Epithelial cell of alveolus of lung (primary cell): Measurements from ENCODE around the gene ARMH4. TPM values are rescaled to one million over a fixed set of nuclear protein-coding genes. Genes with fewer than 3 reads are reported as not detected.

Experiments
- total RNA-seq: library from RNA; depleted of rRNA; stranded (reverse); fragments of >200 nt; gene quantifications from 2 replicates; pipeline ENCODE4 v1.2.1, GENCODE V29; 2015

The ARMH4 gene
- total RNA-seq, result 0.91 and 1.6 TPM in 2 replicates

GRCh38 chr14:58152014-58152857, at the start of gene ARMH4:
Gene ARMH4 (minus strand): TSS chr14:58152213. CDS start chr14:58139358, 12,855 bp downstream.

GRCh38 chr14:58199726-58200479, 47.9 kb upstream of the ARMH4 start, which contains the start of gene ACTR10:
Gene ACTR10 (plus strand): TSS chr14:58200149. CDS start chr14:58200218, 69 bp downstream.

Other genes starting within 250 kb of the ARMH4 start
- gene ACTR10, start 47.9 kb upstream of the ARMH4 start, total RNA-seq, result 55.6 and 57.3 TPM in 2 replicates
- 110 and 142 TPM in 2 replicates for gene PSMA3, start 92.6 kb upstream of the ARMH4 start, total RNA-seq
- gene ARID4A, start 146.3 kb upstream of the ARMH4 start, total RNA-seq, result 3.0 and 7.0 TPM in 2 replicates
- gene TOMM20L, start 243.7 kb upstream of the ARMH4 start, total RNA-seq, result not detected in 2 replicates